Endothelial cell of umbilical vein (primary cell): Measurements from ENCODE around the gene SHISA6. TPM values are rescaled to one million over a fixed set of nuclear protein-coding genes. Genes with fewer than 3 reads are reported as not detected.

Experiments
- BruUV-seq: library from RNA; stranded (reverse); fragments of 400-500 nt; replicated peaks from 2 replicates; lab custom pipeline; 2021; lab: Mats Ljungman, UMichigan
- CTCF ChIA-PET: fragments of 300-600, 350-600 bp; sonication (Branson Sonifier 250); formaldehyde crosslinking; loops from one replicate; lab custom pipeline; 2021; ENCODE audit warnings: antibody characterized with exemption, inconsistent platforms; lab: Charles Lee
- POLR2A ChIA-PET: fragments of 300-600, 350-600 bp; sonication (Branson Sonifier 250); formaldehyde crosslinking; loops from one replicate; lab custom pipeline; 2021; ENCODE audit warnings: antibody characterized with exemption, inconsistent platforms; lab: Charles Lee
- DNase-seq: peaks from one replicate; pipeline ENCODE4 v3.0.0-alpha.2; 2011; ENCODE audit warnings: low read depth, low spot score
- FAIRE-seq: peaks from 2 replicates; lab custom pipeline; 2011; peaks lifted over from hg19 to GRCh38; lab: Jason Lieb, UNC
- H2AFZ ChIP-seq: 2 replicates; pipeline ENCODE4 v1.6.0; 2012; ENCODE audit warnings: low read depth, low read length, control low read depth, inconsistent platforms
- H3K27ac ChIP-seq: 2 replicates; pipeline ENCODE4 v1.5.1; 2011; ENCODE audit warnings: low read depth, mild to moderate bottlenecking, control low read depth, low read length, moderate library complexity; ENCODE audit not compliant: insufficient read depth
- H3K27me3 ChIP-seq, 2 experiments: 2 replicates each; pipeline versions ENCODE4 v1.6.0 to v1.6.1; 2011; ENCODE audit warnings: low read length in 2 of 2, mixed read lengths in 1 of 2; ENCODE audit not compliant: control insufficient read depth in 2 of 2, insufficient read depth in 2 of 2
- H3K36me3 ChIP-seq, 2 experiments: 2 replicates in 1 of 2; 3 replicates in 1 of 2; pipeline ENCODE4 v1.5.1; 2011; ENCODE audit warnings: low read length in 2 of 2, mild to moderate bottlenecking in 1 of 2, moderate library complexity in 1 of 2; ENCODE audit not compliant: control insufficient read depth in 2 of 2, insufficient read depth in 2 of 2; ENCODE audit errors: extremely low read depth in 1 of 2
- H3K4me1 ChIP-seq: 3 replicates; pipeline ENCODE4 v1.5.1; 2011; ENCODE audit warnings: mild to moderate bottlenecking, low read length; ENCODE audit not compliant: control insufficient read depth, insufficient read depth; ENCODE audit errors: extremely low read depth
- H3K4me2 ChIP-seq: 2 replicates; pipeline ENCODE4 v1.6.1; 2011; ENCODE audit warnings: low read length, control low read depth, mixed read lengths; ENCODE audit not compliant: insufficient read depth
- H3K4me3 ChIP-seq, 3 experiments: fragments of 200-600 bp in 1 of 3; sonication (generic), shearing (Covaris generic) in 1 of 3; replicated peaks in 1 of 3; 2 replicates each; pipeline ENCODE4 v1.5.1; 2011 to 2016; ENCODE audit warnings: control low read depth in 3 of 3, low read length in 3 of 3, mild to moderate bottlenecking in 2 of 3, inconsistent platforms in 1 of 3, low read depth in 1 of 3, moderate library complexity in 1 of 3; ENCODE audit not compliant: insufficient read depth in 1 of 3
- H3K79me2 ChIP-seq: 2 replicates; pipeline ENCODE4 v1.6.0; 2012; ENCODE audit warnings: low read length, inconsistent platforms; ENCODE audit not compliant: control insufficient read depth, insufficient read depth
- H3K9ac ChIP-seq: replicated peaks from 2 replicates; pipeline ENCODE3; 2011; ENCODE audit warnings: low read length, control low read depth; ENCODE audit not compliant: insufficient read depth; ENCODE audit errors: extremely low read depth
- H3K9me1 ChIP-seq: replicated peaks from 3 replicates; pipeline ENCODE4 v1.6.0; 2011; ENCODE audit warnings: mild to moderate bottlenecking, low read length; ENCODE audit not compliant: control insufficient read depth, insufficient read depth; ENCODE audit errors: extremely low read depth
- H3K9me3 ChIP-seq: replicated peaks from 2 replicates; pipeline ENCODE4 v1.5.1; 2012; ENCODE audit warnings: low read length, inconsistent platforms; ENCODE audit not compliant: control insufficient read depth, insufficient read depth
- H4K20me1 ChIP-seq: replicated peaks from 2 replicates; pipeline ENCODE3; 2011; ENCODE audit warnings: mild to moderate bottlenecking, low read length; ENCODE audit not compliant: control insufficient read depth, insufficient read depth; ENCODE audit errors: extremely low read depth
- EZH2 ChIP-seq: IDR thresholded peaks from 2 replicates; pipeline ENCODE4 v1.6.1; 2012; ENCODE audit warnings: borderline replicate concordance, low read depth, mild to moderate bottlenecking, moderate library complexity, low read length, inconsistent platforms; ENCODE audit not compliant: severe bottlenecking
- FOS ChIP-seq: IDR thresholded peaks from 2 replicates; pipeline ENCODE4 v1.6.1; 2011; ENCODE audit warnings: mild to moderate bottlenecking, low read length, moderate library complexity, borderline replicate concordance; ENCODE audit not compliant: insufficient read depth
- GATA2 ChIP-seq: IDR thresholded peaks from 2 replicates; pipeline ENCODE4 v1.7.0; 2011; ENCODE audit warnings: low read depth, mild to moderate bottlenecking, moderate library complexity, mixed read lengths, low read length; ENCODE audit not compliant: insufficient read length, insufficient read depth
- JUN ChIP-seq: IDR thresholded peaks from 2 replicates; pipeline ENCODE4 v1.6.1; 2011; ENCODE audit warnings: borderline replicate concordance, low read depth; ENCODE audit not compliant: insufficient read length, insufficient read depth
- MYC ChIP-seq: IDR thresholded peaks from one replicate; pipeline ENCODE4 v1.6.1; 2011; ENCODE audit warnings: mild to moderate bottlenecking, low read depth, low read length
- POLR2A ChIP-seq: IDR thresholded peaks from 2 replicates; pipeline ENCODE4 v1.6.1; 2012; ENCODE audit warnings: low read depth, mild to moderate bottlenecking, control low read depth, low read length
- POLR2AphosphoS5 ChIP-seq: IDR thresholded peaks from 2 replicates; pipeline ENCODE4 v1.6.1; 2012; ENCODE audit warnings: low read depth, mild to moderate bottlenecking, control low read depth, low read length, moderate library complexity; ENCODE audit not compliant: insufficient read depth
- dilution Hi-C: fragments of 300-500 bp; cut with MboI; formaldehyde crosslinking; loops from one replicate; pipeline ENCODE4 v1.15.0; 2019; ENCODE audit warnings: low sequenced_read_pairs; ENCODE audit not compliant: extremely low pct_ligation_motif_present
- intact Hi-C: fragments of 100-400 bp; cut with micrococcal nuclease; formaldehyde crosslinking; loops from one replicate; pipeline ENCODE4 v1.10.0; 2022
- polyA plus RNA-seq, 4 experiments: library from polyadenylated mRNA; depleted of rRNA in 3 of 4; stranded (reverse) in 3 of 4; unstranded in 1 of 4; fragments of >200 nt; gene quantifications; 2 replicates each; pipeline versions ENCODE4 v1.2.1 to v1.2.3, GENCODE V29; 2011 to 2012; ENCODE audit warnings: missing spikeins in 1 of 4
- total RNA-seq: library from RNA; stranded (reverse); gene quantifications from 2 replicates; pipeline ENCODE4 v1.2.3, GENCODE V29; 2021
- TF ChIP-seq, protein P1 (sequence below), 2 donors: IDR thresholded peaks; 1 replicate in 1 of 2; 2 replicates in 1 of 2; pipeline ENCODE4 v1.5.1; 2011; ENCODE audit warnings: low read length in 2 of 2, mild to moderate bottlenecking in 2 of 2, moderate library complexity in 2 of 2, control low read depth in 1 of 2, inconsistent platforms in 1 of 2, low read depth in 1 of 2; ENCODE audit not compliant: insufficient read depth in 1 of 2; ENCODE audit errors: extremely low read depth in 1 of 2
- TF ChIP-seq, protein P2 (sequence below): IDR thresholded peaks from 2 replicates; pipeline ENCODE4 v1.6.1; 2011; ENCODE audit not compliant: insufficient read depth, insufficient read length

The SHISA6 gene
- total and polyA plus RNA-seq, 2 donors (not counting 3 experiments of a cell fraction or from before 2014, with no cell fraction given) = not detected

DNA sequence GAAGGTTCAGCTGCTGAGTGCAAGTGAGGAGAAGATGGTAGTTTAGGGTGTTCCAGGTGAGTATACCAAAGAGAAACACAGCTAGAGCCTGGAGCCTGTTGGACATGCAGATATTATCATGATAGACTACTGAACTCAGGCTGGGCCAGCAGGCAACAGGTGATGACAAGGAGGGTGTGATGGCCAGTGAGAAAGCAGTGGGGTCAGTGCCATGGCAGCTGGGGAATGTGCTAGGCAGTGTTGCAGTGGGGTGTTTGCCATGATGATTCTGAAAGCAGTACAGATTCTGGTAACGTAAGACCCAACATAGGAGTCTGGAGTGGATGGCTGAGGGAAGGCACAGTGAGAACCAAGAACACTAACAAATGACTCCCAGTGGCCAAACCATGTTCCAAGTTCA, 57.4 kb downstream of the SHISA6 start:
- Histone ChIP-seq H3K27me3 (no peaks in the 10 kb centered on the region), H4K20me1 (no peaks in the 10 kb centered on the region), H2AFZ (no peak overlapping the region), H3K4me2 (no peak overlapping the region), H3K4me3 (no peak overlapping the region), H3K4me1 (no peaks in the 10 kb centered on the region), H3K27ac (no peak overlapping the region), H3K9me3 (peaks cover 7% of the 10 kb centered on the region), H3K79me2 (no peaks in the 10 kb centered on the region), H3K36me3 (no peaks in the 10 kb centered on the region), H3K9me1 (no peaks in the 10 kb centered on the region), H3K9ac (no peak overlapping the region)
- DNase-seq (no peak), FAIRE-seq (no peak)
- TF ChIP-seq MYC (no peak), JUN (no peak), EZH2 (no peak), POLR2A (no peak), GATA2 (no peak), FOS (no peak)
- TF ChIP-seq, protein P1, sequence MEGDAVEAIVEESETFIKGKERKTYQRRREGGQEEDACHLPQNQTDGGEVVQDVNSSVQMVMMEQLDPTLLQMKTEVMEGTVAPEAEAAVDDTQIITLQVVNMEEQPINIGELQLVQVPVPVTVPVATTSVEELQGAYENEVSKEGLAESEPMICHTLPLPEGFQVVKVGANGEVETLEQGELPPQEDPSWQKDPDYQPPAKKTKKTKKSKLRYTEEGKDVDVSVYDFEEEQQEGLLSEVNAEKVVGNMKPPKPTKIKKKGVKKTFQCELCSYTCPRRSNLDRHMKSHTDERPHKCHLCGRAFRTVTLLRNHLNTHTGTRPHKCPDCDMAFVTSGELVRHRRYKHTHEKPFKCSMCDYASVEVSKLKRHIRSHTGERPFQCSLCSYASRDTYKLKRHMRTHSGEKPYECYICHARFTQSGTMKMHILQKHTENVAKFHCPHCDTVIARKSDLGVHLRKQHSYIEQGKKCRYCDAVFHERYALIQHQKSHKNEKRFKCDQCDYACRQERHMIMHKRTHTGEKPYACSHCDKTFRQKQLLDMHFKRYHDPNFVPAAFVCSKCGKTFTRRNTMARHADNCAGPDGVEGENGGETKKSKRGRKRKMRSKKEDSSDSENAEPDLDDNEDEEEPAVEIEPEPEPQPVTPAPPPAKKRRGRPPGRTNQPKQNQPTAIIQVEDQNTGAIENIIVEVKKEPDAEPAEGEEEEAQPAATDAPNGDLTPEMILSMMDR (IDR thresholded peaks at IDR 0.05; ENCODE audit: extremely low read depth in 1 of 2, insufficient read depth in 1 of 2, low read depth in 1 of 2, low read length in 2 of 2) = no peak
- dilution Hi-C loops (no loop called here), intact Hi-C loops (no loop called here)
- no TSS peak for BruUV-seq
- CTCF ChIA-PET = no interaction called here
- POLR2A ChIA-PET = no interaction called here

DNA sequence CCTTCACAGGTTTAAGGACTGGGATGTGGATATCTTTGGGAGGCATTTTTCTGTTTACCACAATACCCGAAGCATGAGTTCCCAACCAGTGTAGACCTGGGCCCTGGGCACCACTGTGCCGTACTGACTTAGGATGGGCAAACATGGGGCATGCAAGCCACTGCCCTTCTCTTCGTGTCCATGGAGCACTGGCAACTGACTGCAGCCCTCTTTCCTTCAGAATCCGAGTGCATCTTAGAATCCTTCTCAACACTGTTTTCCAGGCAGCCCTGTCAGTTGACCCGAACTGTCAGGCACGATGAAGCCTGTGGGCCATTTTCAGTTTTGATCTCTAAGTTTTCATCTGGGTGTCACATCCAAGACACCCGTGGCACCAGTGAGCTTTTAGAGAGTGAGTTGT, 59.2 kb downstream of the SHISA6 start:
- no peak for DNase-seq
- dilution Hi-C loops = no loop called here
- no peak overlapping the region for H2AFZ ChIP-seq
- ChIA-PET POLR2A (no interaction called here), CTCF (no interaction called here)
- no peaks in the 10 kb centered on the region for H3K79me2 ChIP-seq
- H3K9ac ChIP-seq = no peak overlapping the region
- peaks cover 7% of the 10 kb centered on the region for H3K9me3 ChIP-seq
- no peaks in the 10 kb centered on the region for H3K9me1 ChIP-seq
- H4K20me1 ChIP-seq = no peaks in the 10 kb centered on the region
- no peak for TF ChIP-seq GATA2
- TF ChIP-seq, protein P1 (IDR thresholded peaks at IDR 0.05; ENCODE audit: extremely low read depth in 1 of 2, insufficient read depth in 1 of 2, low read depth in 1 of 2, low read length in 2 of 2) = no peak
- no peak for TF ChIP-seq JUN
- TF ChIP-seq, protein P2, sequence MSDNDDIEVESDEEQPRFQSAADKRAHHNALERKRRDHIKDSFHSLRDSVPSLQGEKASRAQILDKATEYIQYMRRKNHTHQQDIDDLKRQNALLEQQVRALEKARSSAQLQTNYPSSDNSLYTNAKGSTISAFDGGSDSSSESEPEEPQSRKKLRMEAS = no peak
- no peak for TF ChIP-seq EZH2
- no peak for TF ChIP-seq POLR2A
- no peak for TF ChIP-seq POLR2AphosphoS5
- TF ChIP-seq MYC = no peak
- no peak for TF ChIP-seq FOS
- H3K36me3 ChIP-seq = no peaks in the 10 kb centered on the region
- no peak overlapping the region for H3K27ac ChIP-seq
- H3K27me3 ChIP-seq = no peaks in the 10 kb centered on the region
- H3K4me2 ChIP-seq = no peak overlapping the region
- no TSS peak for BruUV-seq
- H3K4me1 ChIP-seq = no peaks in the 10 kb centered on the region
- no peak for FAIRE-seq
- no peak overlapping the region for H3K4me3 ChIP-seq
- intact Hi-C loops = no loop called here
